22Rv1 (cell line): ENCODE data around the gene SSX2.
"Not testable (repeated sequence)": the region's sequence is repeated elsewhere in the genome, so short reads cannot be mapped to it uniquely, and the experiment has no call there.

Experiments used
- CTCF ChIP-seq: fragments of 450-650 bp; IDR thresholded peaks from 2 replicates; pipeline ENCODE4 v1.5.1; 2017; ENCODE audit warnings: mild to moderate bottlenecking
- ZFX ChIP-seq: fragments of 450-650 bp; IDR thresholded peaks from 2 replicates; pipeline ENCODE4 v1.6.1; 2017; ENCODE audit warnings: antibody characterized with exemption, borderline replicate concordance

- TF ChIP-seq CTCF, ZFX: not testable (repeated sequence)
Observed at GRCh38 chrX:52662218-52662617, 44.8 kb downstream of the SSX2 start.
